Ishikawa (cell line): ENCODE results near the gene CD300LB.

Experiments
- CEBPB ChIP-seq: IDR thresholded peaks from 2 replicates; pipeline ENCODE4 v1.6.1; 2012
- CREB1 ChIP-seq: IDR thresholded peaks from 2 replicates; pipeline ENCODE4 v1.6.1; 2012; ENCODE audit warnings: low read depth
- EGR1 ChIP-seq: IDR thresholded peaks from 2 replicates; pipeline ENCODE4 v1.6.1; 2012
- EP300 ChIP-seq: IDR thresholded peaks from 2 replicates; pipeline ENCODE4 v1.6.1; 2012; ENCODE audit warnings: borderline replicate concordance
- FOXM1 ChIP-seq: IDR thresholded peaks from 2 replicates; pipeline ENCODE4 v1.6.1; 2012; ENCODE audit warnings: low read depth, borderline replicate concordance
- NFIC ChIP-seq: IDR thresholded peaks from 2 replicates; pipeline ENCODE4 v1.6.1; 2012
- RAD21 ChIP-seq: IDR thresholded peaks from 2 replicates; pipeline ENCODE4 v1.6.1; 2012; ENCODE audit warnings: low read depth
- TAF1 ChIP-seq: IDR thresholded peaks from 2 replicates; pipeline ENCODE4 v1.6.1; 2012; ENCODE audit warnings: low read depth, mild to moderate bottlenecking
- TCF12 ChIP-seq: IDR thresholded peaks from 2 replicates; pipeline ENCODE4 v1.6.1; 2012; ENCODE audit warnings: low read depth
- TEAD4 ChIP-seq: IDR thresholded peaks from 2 replicates; pipeline ENCODE4 v1.6.1; 2012
- YY1 ChIP-seq: IDR thresholded peaks from 2 replicates; pipeline ENCODE4 v1.6.1; 2012; ENCODE audit warnings: low read depth
- ZBTB7A ChIP-seq: IDR thresholded peaks from 2 replicates; pipeline ENCODE4 v1.6.1; 2012; ENCODE audit warnings: low read depth
- TF ChIP-seq, protein P1 (sequence below): IDR thresholded peaks from 2 replicates; pipeline ENCODE4 v1.6.1; 2012
- TF ChIP-seq, protein P2 (sequence below): IDR thresholded peaks from 2 replicates; pipeline ENCODE4 v1.6.1; 2012
- TF ChIP-seq, protein P3 (sequence below): IDR thresholded peaks from 2 replicates; pipeline ENCODE4 v1.6.1; 2012; ENCODE audit warnings: low read depth, mild to moderate bottlenecking

Gene CD300LB

DNA sequence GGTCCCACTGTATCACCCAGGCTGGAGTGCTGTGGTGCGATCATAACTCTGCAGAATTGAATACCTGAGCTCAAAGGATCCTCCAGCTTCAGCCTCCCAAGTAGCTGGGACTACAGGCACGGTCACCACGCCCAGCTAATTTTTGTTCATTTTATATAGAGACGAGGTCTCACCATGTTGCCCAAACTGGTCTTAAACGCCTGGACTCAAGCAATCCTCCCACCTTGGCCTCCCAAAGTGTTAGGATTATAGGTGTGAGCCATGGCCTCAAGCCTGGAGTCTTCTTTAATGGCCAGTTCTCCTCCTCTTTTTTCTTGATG lies 484 bp downstream of the CD300LB start:
- TF ChIP-seq FOXM1 (no peak), TCF12 (no peak), TEAD4 (no peak), RAD21 (no peak), TAF1 (no peak), CREB1 (no peak), CEBPB (no peak), EP300 (no peak), EGR1 (no peak), YY1 (no peak), ZBTB7A (no peak), NFIC (no peak)
- TF ChIP-seq, protein P1, sequence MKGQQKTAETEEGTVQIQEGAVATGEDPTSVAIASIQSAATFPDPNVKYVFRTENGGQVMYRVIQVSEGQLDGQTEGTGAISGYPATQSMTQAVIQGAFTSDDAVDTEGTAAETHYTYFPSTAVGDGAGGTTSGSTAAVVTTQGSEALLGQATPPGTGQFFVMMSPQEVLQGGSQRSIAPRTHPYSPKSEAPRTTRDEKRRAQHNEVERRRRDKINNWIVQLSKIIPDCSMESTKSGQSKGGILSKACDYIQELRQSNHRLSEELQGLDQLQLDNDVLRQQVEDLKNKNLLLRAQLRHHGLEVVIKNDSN, result no peak
- TF ChIP-seq, protein P2, sequence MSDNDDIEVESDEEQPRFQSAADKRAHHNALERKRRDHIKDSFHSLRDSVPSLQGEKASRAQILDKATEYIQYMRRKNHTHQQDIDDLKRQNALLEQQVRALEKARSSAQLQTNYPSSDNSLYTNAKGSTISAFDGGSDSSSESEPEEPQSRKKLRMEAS, result no peak
- TF ChIP-seq, protein P3, sequence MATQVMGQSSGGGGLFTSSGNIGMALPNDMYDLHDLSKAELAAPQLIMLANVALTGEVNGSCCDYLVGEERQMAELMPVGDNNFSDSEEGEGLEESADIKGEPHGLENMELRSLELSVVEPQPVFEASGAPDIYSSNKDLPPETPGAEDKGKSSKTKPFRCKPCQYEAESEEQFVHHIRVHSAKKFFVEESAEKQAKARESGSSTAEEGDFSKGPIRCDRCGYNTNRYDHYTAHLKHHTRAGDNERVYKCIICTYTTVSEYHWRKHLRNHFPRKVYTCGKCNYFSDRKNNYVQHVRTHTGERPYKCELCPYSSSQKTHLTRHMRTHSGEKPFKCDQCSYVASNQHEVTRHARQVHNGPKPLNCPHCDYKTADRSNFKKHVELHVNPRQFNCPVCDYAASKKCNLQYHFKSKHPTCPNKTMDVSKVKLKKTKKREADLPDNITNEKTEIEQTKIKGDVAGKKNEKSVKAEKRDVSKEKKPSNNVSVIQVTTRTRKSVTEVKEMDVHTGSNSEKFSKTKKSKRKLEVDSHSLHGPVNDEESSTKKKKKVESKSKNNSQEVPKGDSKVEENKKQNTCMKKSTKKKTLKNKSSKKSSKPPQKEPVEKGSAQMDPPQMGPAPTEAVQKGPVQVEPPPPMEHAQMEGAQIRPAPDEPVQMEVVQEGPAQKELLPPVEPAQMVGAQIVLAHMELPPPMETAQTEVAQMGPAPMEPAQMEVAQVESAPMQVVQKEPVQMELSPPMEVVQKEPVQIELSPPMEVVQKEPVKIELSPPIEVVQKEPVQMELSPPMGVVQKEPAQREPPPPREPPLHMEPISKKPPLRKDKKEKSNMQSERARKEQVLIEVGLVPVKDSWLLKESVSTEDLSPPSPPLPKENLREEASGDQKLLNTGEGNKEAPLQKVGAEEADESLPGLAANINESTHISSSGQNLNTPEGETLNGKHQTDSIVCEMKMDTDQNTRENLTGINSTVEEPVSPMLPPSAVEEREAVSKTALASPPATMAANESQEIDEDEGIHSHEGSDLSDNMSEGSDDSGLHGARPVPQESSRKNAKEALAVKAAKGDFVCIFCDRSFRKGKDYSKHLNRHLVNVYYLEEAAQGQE, result no peak

DNA sequence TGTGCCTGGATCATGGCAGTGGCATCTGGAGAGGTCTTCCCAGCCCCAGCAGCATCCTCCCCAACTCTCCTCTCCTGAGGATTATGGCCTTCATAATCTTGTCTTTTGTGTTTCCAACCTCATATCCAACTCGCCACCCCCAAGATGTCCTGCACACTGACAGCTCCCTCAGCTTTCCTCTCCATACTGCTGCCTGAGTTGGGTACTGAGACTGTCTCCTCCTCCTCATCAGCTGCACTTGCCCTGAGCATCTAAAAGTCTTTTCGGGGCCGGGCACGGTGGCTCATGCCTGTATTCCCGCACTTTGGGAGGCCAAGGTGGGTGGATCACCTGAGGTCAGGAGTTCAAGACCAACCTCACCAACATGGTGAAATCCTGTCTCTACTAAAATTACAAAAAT lies 2.0 kb downstream of the CD300LB start:
- no peak for TF ChIP-seq YY1
- no peak for TF ChIP-seq TAF1

DNA sequence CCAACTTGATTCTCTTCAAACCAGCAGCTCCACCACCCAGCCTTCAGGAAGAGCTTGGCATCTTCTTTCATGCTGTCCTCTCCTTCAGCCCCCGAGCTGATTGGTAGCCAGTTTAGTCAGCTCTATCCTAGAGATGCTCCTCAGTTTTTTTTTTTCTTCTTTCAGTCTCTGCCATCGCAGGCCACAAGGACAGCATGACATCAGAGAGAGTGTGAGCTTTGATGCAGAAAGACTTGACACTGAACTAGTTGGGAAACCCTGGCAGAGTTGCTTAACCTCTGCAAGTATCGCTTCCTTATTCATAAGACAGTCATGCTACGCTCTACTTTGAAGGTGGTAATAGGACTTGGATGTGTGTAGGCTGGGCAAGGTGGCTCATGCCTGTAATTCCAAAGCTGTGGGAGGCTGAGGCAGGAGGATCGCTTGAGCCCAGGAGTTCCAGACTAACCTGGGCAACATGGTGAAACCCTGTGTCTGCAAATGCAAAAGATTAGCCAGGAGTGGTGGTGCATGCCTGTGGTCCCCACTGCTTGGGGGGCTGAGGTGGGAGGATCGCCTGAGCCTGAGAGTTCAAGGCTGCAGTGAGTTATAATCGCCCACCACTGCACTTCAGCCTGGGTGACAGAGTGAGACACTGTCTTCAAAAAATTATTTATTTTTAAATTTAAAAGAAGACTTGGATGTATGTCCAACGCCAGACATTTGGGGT lies 2.6 kb downstream of the CD300LB start:
- TF ChIP-seq CEBPB (no peak), YY1 (no peak), NFIC (no peak), EP300 (no peak), TCF12 (no peak), EGR1 (no peak), ZBTB7A (no peak), TAF1 (no peak), CREB1 (no peak), FOXM1 (no peak), TEAD4 (no peak)
- TF ChIP-seq, protein P3, result no peak
- TF ChIP-seq, protein P1, result no peak

DNA sequence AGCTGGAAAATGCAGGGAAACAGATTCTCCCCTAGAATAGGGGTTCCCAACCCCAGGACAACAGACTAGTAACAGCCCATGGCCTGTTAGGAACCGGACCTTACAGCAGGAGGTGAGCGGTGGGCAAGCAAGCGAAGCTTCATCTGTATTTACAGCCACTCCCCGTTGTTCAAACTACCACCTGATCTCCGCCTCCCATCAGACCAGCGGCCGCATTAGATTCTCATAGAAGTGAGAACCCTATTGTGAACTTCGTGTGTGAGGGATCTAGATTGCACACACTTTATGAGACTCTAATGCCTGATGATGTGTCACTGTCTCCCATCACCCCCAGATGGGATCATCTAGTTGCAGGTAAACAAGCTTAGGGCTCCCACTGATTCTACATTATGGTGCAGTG lies 3.5 kb downstream of the CD300LB start:
- TF ChIP-seq EP300 (no peak), YY1 (no peak), TEAD4 (no peak), TAF1 (no peak), CREB1 (no peak), ZBTB7A (no peak), TCF12 (no peak), RAD21 (no peak), FOXM1 (no peak), NFIC (no peak), CEBPB (no peak), EGR1 (no peak)
- TF ChIP-seq, protein P2, result no peak
- TF ChIP-seq, protein P1, result no peak
- TF ChIP-seq, protein P3, result no peak
